Activated CD8-positive, alpha-beta memory T cell treated with anti-CD3 and anti-CD28 coated beads, Interleukin-2, amount 50 U/mL, for 1 hour (primary cell): Measurements from ENCODE around the gene TNFRSF18.

Source experiments
- DNase-seq: peaks from one replicate; pipeline ENCODE4 v3.0.0-alpha.2; 2020; ENCODE audit errors: extremely low read depth

TNFRSF18 gene

DNA sequence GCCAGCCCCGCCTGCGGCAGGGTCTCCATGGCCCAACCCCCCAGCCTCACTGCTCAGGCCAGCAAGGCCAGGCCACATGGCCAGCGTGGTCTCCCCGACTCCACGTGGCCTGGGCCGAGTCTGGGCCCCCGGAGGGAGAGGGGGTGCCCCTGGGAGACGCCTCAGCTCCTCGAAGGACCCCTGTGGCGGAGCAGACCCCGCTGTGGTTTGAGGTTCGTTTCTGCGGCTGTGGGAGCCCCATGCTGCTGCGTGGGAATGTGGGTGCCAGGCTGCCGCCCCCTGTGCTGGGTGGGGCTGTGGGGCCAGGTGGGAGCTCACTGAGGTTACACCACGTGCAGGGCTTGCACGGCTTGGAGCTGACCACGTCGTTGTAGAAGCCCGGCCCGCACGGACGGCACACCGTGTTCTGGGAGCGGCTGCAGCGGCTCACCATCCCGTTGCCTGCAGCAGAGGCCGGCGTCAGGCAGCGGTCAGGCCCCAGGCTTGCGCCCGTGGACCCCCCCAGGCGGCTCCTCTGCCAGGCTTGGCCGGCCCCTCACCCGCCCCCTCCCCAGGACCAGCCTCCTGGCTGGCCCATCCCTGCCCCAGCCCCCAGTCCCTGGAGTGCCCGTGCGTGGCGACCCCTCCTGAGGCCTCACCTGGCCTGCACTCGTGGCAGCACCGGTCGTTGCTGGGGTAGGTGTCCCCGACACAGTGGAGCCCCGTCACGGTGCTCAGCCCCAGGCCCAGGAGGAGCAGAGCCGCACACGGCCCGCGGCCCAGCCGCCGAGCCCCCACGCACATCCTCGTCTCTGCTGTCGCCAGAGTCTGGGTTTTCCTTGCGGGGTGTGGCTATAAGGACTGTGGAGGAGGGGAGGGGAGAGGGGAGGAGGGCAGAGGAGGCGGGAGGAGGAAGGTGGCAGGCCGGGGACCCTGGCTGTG, 7.2 kb upstream of the TNFRSF18 start, which contains the start of gene TNFRSF4:
Gene TNFRSF4 (minus strand): TSS at position 809 of the 921 bp plus-strand sequence. CDS start 26 bp downstream, at position 783.
- DNase-seq: no peak

- DNase-seq: no peak
These were observed 6.5 kb upstream of the TNFRSF18 start for GRCh38 chr1:1212780-1213344.

GRCh38 chr1:1211541-1212441, 5.4 kb upstream of the TNFRSF18 start:
- DNase-seq: no peak

DNA sequence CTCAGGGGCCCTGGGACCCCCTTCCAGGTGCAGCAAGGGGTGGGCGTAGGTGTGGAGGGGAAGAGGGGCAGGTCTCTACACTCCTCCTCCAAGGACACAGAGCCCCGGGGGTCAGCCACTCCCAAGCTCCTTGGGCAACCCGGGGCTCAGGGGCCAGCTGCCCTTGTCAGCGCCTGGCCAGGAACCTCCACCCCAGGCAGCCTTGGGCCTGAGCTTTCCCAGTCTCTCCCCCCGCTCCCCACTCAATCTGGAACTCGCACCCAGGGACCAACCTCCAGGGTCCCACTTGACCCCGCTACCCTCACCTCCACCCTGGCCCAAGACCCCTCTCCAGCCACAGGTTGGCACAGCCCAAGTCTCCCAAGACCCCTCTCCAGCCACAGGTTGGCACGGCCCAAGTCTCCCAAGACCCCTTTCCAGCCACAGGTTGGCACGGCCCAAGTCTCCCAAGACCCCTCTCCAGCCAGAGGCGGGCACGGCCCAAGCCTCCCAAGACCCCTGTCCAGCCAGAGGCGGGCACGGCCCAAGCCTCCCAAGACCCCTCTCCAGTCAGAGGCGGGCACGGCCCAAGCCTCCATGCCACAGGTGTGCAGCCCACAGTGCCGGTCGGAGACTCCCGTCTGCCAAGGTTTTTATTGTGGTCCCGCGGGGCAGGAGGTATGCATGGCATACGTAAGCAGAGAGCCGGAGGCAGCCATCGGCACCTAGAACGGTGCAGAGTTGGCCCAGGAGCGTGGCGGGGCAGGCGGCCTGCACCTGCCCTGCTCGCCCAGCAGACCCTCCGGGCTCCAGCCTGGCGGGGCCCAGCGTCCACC, 4.5 kb upstream of the TNFRSF18 start:
- DNase-seq: no peak

- DNase-seq: no peak
These were observed 2.5 kb upstream of the TNFRSF18 start for GRCh38 chr1:1208713-1209433.

DNA sequence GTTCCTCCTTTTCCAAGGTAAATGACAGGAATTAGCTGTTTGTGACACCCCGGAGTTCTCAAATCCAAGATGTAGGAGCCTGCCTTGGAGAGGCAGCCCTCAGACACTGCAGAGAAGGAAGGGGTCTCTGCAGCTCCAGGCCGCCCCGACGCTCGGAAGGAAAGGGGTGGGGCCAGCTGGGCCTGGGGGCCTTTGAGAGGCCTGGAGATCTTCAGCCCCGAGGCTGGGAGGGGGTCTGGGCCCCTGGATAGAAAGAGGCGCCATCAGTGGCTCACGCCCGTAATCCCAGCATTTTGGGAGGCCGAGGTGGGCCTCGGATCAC, 1.1 kb upstream of the TNFRSF18 start:
- no peak for DNase-seq

- no peak for DNase-seq
These were observed 657 bp upstream of the TNFRSF18 start for GRCh38 chr1:1206966-1207531.

- no peak for DNase-seq
These were observed 520 bp downstream of the TNFRSF18 start for GRCh38 chr1:1205769-1206375.

DNA sequence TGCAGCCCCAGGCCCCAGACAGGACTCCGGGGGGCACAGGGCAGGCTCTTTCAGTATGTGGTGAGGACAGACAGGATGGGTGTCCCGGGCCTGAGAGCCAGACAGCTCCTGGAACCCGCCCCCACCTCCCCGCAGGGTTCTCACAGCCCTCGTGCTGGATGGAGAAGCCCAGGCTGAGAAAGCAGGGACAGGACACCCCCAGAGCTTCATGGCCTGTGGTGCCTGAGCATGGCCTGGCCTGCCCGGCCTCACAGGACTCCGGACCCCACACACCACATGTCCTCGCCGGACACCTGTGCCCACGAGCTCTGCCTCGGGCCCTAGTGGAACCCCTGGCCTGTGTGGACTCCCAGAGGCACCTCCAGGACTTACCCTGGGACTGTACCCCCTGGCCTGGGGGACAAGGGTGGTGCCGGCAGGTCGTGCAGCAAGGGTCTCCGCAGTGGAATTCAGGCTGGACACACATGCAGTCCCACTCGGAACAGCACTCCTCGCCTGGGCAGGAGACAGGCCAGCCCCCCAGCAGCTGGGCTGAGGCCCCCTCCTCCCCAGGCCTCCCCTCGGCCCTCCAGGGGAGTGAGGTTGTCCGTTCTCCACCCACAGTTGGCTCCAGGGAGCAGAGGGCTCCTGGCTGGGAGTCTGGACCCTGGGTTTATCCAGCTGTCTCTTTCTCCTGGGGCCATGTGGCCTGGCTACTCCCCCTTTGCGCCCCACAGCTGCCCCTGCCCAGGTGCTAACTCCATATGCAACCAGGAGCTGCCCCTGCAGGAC, 1.2 kb downstream of the TNFRSF18 start:
- DNase-seq: no peak

- DNase-seq: no peak
These were observed 1.9 kb downstream of the TNFRSF18 start for GRCh38 chr1:1204425-1204920.

DNA sequence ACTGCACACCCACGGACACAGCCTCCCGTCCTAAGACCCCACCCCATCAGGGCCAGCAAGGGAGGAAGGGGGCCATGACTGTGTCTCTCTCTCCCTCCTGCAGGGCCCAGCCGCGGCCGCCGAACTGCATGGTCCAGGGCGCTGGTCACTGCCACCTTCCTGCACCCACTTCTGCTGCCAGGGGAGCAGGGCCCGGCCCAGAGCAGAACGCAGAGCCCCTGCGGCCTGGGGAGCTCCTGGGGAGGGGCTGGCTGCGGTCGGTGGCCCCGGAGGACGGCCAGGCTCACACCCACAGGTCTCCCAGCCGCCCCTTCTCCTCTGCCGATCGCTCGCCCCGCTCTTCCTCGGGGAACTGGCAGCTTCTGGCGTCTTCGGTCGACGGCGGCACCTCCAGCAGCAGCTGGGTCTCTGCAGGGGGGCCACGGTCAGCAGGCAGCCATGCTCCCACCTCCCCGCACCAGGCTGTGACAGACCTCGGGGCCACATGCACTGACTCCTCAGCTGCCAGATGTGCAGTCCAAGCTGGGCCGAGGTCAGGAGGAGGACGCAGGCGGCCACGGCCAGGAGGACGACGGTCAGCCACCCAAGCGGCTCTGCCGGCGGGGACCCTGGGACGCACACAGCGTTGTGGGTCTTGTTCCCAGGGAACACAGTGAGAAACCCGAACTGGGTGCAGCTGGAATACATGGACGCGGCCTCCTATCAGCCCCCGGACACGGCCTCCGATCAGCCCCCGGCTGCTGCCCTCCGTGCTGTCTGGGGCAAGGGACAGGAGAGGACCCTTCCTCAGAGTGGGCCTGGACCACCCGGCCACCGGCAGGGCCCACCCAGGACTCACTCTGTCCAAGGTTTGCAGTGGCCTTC, 2.6 kb downstream of the TNFRSF18 start:
- DNase-seq: no peak

DNA sequence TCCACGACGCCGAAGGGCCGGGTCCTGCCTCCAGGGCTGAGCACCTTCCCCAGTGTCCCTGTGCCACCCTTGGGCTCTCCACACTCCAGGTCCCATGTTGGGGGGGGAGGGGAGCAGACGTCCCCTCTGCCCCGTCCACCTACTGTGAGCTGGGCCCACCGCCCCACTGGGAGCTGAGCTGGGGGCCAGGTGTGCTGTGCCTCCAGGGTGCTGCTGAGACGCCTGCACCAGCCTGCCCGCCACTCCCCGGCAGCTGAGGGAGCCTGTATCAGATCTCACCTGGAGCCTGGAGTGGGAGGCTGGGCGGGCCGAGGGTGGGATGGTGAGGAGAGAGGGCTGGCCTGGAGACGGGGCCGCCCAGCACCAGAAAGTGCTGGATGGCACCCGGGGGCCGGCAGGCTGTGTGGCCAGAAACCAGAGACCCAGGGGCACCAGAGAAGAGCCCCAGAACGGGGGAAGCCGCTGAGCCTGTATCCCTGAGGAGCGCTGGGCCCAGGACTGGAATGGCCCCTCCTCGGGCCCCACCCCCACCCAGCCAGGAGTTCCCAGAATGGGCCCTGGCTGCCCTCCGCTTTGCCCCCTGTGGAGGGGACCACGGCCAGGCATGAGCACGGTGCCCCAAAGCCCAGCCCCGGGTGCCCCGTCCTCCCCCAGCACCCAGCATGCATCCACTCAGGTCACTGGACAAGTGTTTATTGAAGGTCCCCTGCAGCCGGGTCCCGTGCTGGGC, 3.4 kb downstream of the TNFRSF18 start:
- no peak for DNase-seq

GRCh38 chr1:1200876-1201810, 5.2 kb downstream of the TNFRSF18 start:
- DNase-seq: peak; percentile 66

- no peak for DNase-seq
These were observed 6.2 kb downstream of the TNFRSF18 start for GRCh38 chr1:1199961-1200875.
